A549 (cell line): Measurements from ENCODE around the gene CDH22.

ENCODE experiments used
- BHLHE40 ChIP-seq: IDR thresholded peaks from 2 replicates; pipeline ENCODE4 v1.6.1; 2012; ENCODE audit warnings: low read depth, low read length, inconsistent platforms
- CHD4 ChIP-seq: fragments of 200-600 bp; sonication (generic); IDR thresholded peaks from 2 replicates; pipeline ENCODE4 v1.6.1; 2016; ENCODE audit warnings: antibody characterized with exemption, mild to moderate bottlenecking, borderline replicate concordance
- CTCF ChIP-seq: fragments of >200 bp; sonication (Bioruptor Twin); formaldehyde crosslinking; IDR thresholded peaks from 3 replicates; pipeline ENCODE4 v1.5.1; 2016
- KDM5A ChIP-seq: fragments of 200-600 bp; sonication (generic); IDR thresholded peaks from 2 replicates; pipeline ENCODE4 v1.6.1; 2016; ENCODE audit warnings: antibody characterized with exemption, mild to moderate bottlenecking
- MAX ChIP-seq: IDR thresholded peaks from 2 replicates; pipeline ENCODE4 v1.6.1; 2012
- MYC ChIP-seq: IDR thresholded peaks from 2 replicates; pipeline ENCODE4 v1.6.1; 2012; ENCODE audit warnings: mild to moderate bottlenecking, inconsistent platforms, low read length, improper control_type of control experiment, borderline replicate concordance
- POLR2A ChIP-seq: IDR thresholded peaks from 2 replicates; pipeline ENCODE4 v1.6.1; 2012; ENCODE audit warnings: mild to moderate bottlenecking, low read length
- RAD21 ChIP-seq, 2 experiments: fragments of >200 bp in 1 of 2; sonication (Bioruptor Twin) in 1 of 2; formaldehyde crosslinking in 1 of 2; IDR thresholded peaks in 1 of 2; conservative IDR thresholded peaks in 1 of 2; 2 replicates in 1 of 2; 3 replicates in 1 of 2; pipeline ENCODE4 v1.6.1; 2012 to 2018; ENCODE audit warnings: inconsistent platforms in 1 of 2
- RCOR1 ChIP-seq: fragments of 150-350 bp; IDR thresholded peaks from 2 replicates; pipeline ENCODE4 v1.6.1; 2014; ENCODE audit warnings: antibody characterized with exemption, low read length, low read depth
- REST ChIP-seq: fragments of 200-600 bp; sonication (generic); IDR thresholded peaks from 2 replicates; pipeline ENCODE4 v1.6.1; 2016; ENCODE audit warnings: antibody characterized with exemption, mild to moderate bottlenecking, moderate library complexity

GRCh38 chr20:46341074-46342009 lies 33.0 kb upstream of the CDH22 start:
- TF ChIP-seq CTCF = no peak
- no peak for TF ChIP-seq POLR2A
- TF ChIP-seq RAD21 (conservative IDR thresholded peaks at IDR 0.05 in 1 of 2, IDR thresholded peaks at IDR 0.05 in 1 of 2) = no peak
- no peak for TF ChIP-seq KDM5A
- TF ChIP-seq REST = no peak
- no peak for TF ChIP-seq CHD4
- no peak for TF ChIP-seq MAX
- TF ChIP-seq BHLHE40 = no peak
- no peak for TF ChIP-seq MYC
- TF ChIP-seq RCOR1 = no peak
